Measurements from ENCODE around the gene ZMYND8.
A peak's percentile ranks its signal among the peaks of the same experiment; 100 is the strongest.

- peak; percentile 94 to 95 for TF ChIP-seq POLR2A (IDR thresholded peaks at IDR 0.05)
- TF ChIP-seq, protein P1, sequence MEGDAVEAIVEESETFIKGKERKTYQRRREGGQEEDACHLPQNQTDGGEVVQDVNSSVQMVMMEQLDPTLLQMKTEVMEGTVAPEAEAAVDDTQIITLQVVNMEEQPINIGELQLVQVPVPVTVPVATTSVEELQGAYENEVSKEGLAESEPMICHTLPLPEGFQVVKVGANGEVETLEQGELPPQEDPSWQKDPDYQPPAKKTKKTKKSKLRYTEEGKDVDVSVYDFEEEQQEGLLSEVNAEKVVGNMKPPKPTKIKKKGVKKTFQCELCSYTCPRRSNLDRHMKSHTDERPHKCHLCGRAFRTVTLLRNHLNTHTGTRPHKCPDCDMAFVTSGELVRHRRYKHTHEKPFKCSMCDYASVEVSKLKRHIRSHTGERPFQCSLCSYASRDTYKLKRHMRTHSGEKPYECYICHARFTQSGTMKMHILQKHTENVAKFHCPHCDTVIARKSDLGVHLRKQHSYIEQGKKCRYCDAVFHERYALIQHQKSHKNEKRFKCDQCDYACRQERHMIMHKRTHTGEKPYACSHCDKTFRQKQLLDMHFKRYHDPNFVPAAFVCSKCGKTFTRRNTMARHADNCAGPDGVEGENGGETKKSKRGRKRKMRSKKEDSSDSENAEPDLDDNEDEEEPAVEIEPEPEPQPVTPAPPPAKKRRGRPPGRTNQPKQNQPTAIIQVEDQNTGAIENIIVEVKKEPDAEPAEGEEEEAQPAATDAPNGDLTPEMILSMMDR (IDR thresholded peaks at IDR 0.05), result peak in 1 of 4 experiments; percentile 16
- peak; percentile 99 for TF ChIP-seq POLR2AphosphoS5 (IDR thresholded peaks at IDR 0.05)
Measured at GRCh38 chr20:47318586-47319516, 37.6 kb downstream of the ZMYND8 start.
